ENCODE results near the gene HSD17B1. TPM values are rescaled to one million over a fixed set of nuclear protein-coding genes. Genes with fewer than 3 reads are reported as not detected.

Gene HSD17B1
- total RNA-seq, 3 donors from 2014 or later, result 0.10 to 0.53 (median 0.33) TPM

GRCh38 chr17:42519546-42520491 is 32.9 kb upstream of the HSD17B1 start:
- no peak overlapping the region for H3K4me3 Mint-ChIP-seq
- H3K36me3 Mint-ChIP-seq (ENCODE audit: insufficient read depth), result peaks cover 14% of the 10 kb centered on the region
- ATAC-seq (no peak), DNase-seq (no peak)
- no peaks in the 10 kb centered on the region for H3K9me3 Mint-ChIP-seq
- H3K4me1 Mint-ChIP-seq (ENCODE audit: low read depth), result peaks cover 4% of the 10 kb centered on the region
- no peaks in the 10 kb centered on the region for H3K27me3 Mint-ChIP-seq (ENCODE audit: low read depth)

DNA sequence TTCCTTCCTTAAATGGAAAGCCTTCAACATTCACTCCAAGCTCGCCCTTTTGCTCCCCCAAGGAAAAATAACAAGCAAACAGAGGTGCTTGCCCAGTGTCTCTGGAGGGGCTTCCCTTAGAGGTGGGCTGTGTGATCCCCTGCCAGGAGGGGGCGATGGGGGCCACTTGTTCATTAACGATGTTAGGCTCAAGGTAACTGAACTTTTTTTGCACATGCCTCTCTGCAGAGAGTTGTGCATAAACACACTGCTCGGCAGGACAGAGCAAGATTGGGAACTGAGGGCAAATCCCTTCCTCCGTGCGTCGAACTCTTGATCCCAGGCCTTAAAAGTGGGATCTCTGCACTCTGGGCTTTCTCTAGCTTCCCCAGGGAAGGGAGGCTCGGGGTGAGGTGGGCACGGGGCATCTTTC is 32.2 kb upstream of the HSD17B1 start:
- Mint-ChIP-seq H3K9me3 (no peaks in the 10 kb centered on the region), H3K4me3 (no peak overlapping the region), H3K4me1 (ENCODE audit: low read depth) (peaks cover 4% of the 10 kb centered on the region), H3K27me3 (ENCODE audit: low read depth) (no peaks in the 10 kb centered on the region), H3K36me3 (ENCODE audit: insufficient read depth) (peaks cover 14% of the 10 kb centered on the region)
- ATAC-seq, result no peak
- DNase-seq, result no peak

- Mint-ChIP-seq H3K4me1 (ENCODE audit: low read depth) (peaks cover 4% of the 10 kb centered on the region), H3K4me3 (no peak overlapping the region), H3K27me3 (ENCODE audit: low read depth) (no peaks in the 10 kb centered on the region), H3K36me3 (ENCODE audit: insufficient read depth) (peaks cover 14% of the 10 kb centered on the region), H3K9me3 (no peaks in the 10 kb centered on the region)
- ATAC-seq (peak in 1 of 2 donors; percentile 25), DNase-seq (no peak)
Observed at GRCh38 chr17:42521036-42521435, 31.7 kb upstream of the HSD17B1 start.

- no peak overlapping the region for H3K4me3 Mint-ChIP-seq
- H3K9me3 Mint-ChIP-seq, result no peaks in the 10 kb centered on the region
- H3K36me3 Mint-ChIP-seq (ENCODE audit: insufficient read depth), result peaks cover 14% of the 10 kb centered on the region
- no peak for DNase-seq
- H3K27me3 Mint-ChIP-seq (ENCODE audit: low read depth), result no peaks in the 10 kb centered on the region
- no peak for ATAC-seq
- peaks cover 4% of the 10 kb centered on the region for H3K4me1 Mint-ChIP-seq (ENCODE audit: low read depth)
Observed at GRCh38 chr17:42521666-42522262, 31.0 kb upstream of the HSD17B1 start.

GRCh38 chr17:42522263-42522790 is 30.4 kb upstream of the HSD17B1 start:
- H3K4me3 Mint-ChIP-seq, result no peak overlapping the region
- H3K36me3 Mint-ChIP-seq (ENCODE audit: insufficient read depth), result peaks cover 14% of the 10 kb centered on the region
- ATAC-seq (no peak), DNase-seq (no peak)
- no peaks in the 10 kb centered on the region for H3K9me3 Mint-ChIP-seq
- H3K27me3 Mint-ChIP-seq (ENCODE audit: low read depth), result no peaks in the 10 kb centered on the region
- peaks cover 5% of the 10 kb centered on the region for H3K4me1 Mint-ChIP-seq (ENCODE audit: low read depth)

DNA sequence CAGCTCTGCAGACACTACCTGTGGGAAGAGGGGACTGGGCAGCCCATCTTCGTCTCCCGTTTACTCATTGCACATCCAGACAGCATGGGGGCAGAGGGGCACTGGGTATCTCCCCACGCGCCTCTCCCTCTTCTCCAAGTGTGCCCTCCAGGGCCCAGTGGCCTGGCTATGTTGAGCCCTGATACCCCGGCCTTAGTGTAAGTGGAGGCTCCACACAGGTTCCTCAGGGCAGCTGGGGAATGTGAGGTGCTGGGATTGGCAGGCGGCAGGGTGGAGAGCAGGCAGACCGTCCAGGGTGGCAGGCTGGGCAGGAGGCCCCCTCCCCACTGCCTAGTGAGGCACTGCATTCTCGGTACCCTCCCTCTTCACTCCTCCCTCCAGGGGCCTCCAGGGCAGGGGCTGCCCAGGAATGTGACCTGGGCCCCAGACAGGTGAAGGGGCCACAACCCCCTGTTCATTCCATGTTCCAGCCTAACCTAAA is 29.9 kb upstream of the HSD17B1 start:
- Mint-ChIP-seq H3K9me3 (no peaks in the 10 kb centered on the region), H3K4me1 (ENCODE audit: low read depth) (peaks cover 5% of the 10 kb centered on the region), H3K27me3 (ENCODE audit: low read depth) (no peaks in the 10 kb centered on the region), H3K4me3 (no peak overlapping the region), H3K36me3 (ENCODE audit: insufficient read depth) (peaks cover 14% of the 10 kb centered on the region)
- ATAC-seq (no peak), DNase-seq (no peak)

DNA sequence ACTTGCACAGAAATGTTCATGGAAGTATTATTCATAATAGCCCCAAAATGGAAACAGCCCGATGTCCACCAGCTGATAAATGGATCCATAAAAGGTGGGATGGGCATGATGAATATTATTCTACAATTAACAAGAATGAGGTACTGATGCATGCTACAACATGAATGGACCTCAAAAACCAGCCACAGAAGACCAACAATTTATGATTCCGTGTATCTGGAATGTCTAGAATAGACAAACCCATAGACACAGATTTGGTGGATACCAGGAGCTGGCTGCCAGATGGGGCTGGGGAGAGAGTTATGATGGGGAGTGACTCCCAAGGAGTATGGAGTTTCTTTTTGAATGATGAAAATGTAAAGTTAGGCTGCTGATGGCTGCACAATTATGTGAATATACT is 27.5 kb upstream of the HSD17B1 start:
- DNase-seq (no peak), ATAC-seq (no peak)
- H3K27me3 Mint-ChIP-seq (ENCODE audit: low read depth), result no peaks in the 10 kb centered on the region
- H3K9me3 Mint-ChIP-seq, result no peaks in the 10 kb centered on the region
- peaks cover 16% of the 10 kb centered on the region for H3K4me1 Mint-ChIP-seq (ENCODE audit: low read depth)
- H3K4me3 Mint-ChIP-seq, result no peak overlapping the region
- H3K36me3 Mint-ChIP-seq (ENCODE audit: insufficient read depth), result peaks cover 14% of the 10 kb centered on the region

DNA sequence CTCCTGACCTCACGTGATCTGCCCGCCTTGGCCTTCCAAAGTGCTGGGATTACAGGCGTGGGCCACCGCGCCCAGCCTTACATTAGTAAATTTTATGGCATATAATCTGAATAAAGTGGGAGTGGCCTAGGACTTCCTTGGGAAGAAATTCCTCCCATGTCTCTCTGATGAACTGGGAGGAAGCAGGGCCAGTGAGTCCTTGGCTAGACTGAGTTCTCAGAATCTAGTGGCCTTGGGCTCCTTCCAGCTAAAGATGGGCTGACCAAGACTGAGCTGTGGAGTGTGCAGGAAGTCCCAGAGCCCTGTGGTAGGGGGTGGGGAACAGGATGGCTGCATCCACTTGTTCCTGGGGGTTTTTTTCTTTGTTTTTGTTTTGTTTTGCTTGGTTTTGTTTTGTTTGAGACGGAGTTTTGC is 26.7 kb upstream of the HSD17B1 start:
- no peak overlapping the region for H3K4me3 Mint-ChIP-seq
- peaks cover 12% of the 10 kb centered on the region for H3K36me3 Mint-ChIP-seq (ENCODE audit: insufficient read depth)
- DNase-seq (no peak), ATAC-seq (no peak)
- H3K27me3 Mint-ChIP-seq (ENCODE audit: low read depth), result no peaks in the 10 kb centered on the region
- H3K9me3 Mint-ChIP-seq, result no peaks in the 10 kb centered on the region
- peaks cover 25% of the 10 kb centered on the region for H3K4me1 Mint-ChIP-seq (ENCODE audit: low read depth)

DNA sequence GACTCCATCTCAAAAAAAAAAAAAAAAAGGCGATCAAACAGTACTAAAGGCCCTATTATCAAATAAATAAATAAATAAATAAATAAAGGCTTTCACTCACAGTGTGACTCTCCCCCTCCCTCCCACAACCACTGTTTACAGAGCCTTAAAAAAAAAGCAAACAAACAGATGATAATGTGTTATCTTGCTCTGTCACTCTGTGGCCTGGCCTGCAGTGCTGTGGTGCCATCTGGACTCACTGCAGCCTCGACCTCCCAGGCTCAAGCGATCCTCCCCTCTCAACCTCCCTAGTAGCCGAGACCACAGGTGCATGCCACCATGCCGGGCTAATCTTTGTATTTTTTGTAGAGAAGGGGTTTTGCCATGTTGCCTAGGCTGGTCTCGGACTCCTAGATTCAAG is 24.8 kb upstream of the HSD17B1 start:
- Mint-ChIP-seq H3K9me3 (no peaks in the 10 kb centered on the region), H3K27me3 (ENCODE audit: low read depth) (no peaks in the 10 kb centered on the region), H3K36me3 (ENCODE audit: insufficient read depth) (peaks cover 4% of the 10 kb centered on the region), H3K4me1 (ENCODE audit: low read depth) (peaks cover 33% of the 10 kb centered on the region), H3K4me3 (no peak overlapping the region)
- ATAC-seq (no peak), DNase-seq (no peak)

GRCh38 chr17:42529061-42529460 is 23.7 kb upstream of the HSD17B1 start:
- H3K27me3 Mint-ChIP-seq (ENCODE audit: low read depth), result no peaks in the 10 kb centered on the region
- no peak for DNase-seq
- peaks cover 37% of the 10 kb centered on the region for H3K4me1 Mint-ChIP-seq (ENCODE audit: low read depth)
- no peaks in the 10 kb centered on the region for H3K9me3 Mint-ChIP-seq
- no peak for ATAC-seq
- no peaks in the 10 kb centered on the region for H3K36me3 Mint-ChIP-seq (ENCODE audit: insufficient read depth)
- no peak overlapping the region for H3K4me3 Mint-ChIP-seq

- DNase-seq (no peak), ATAC-seq (no peak)
- no peaks in the 10 kb centered on the region for H3K27me3 Mint-ChIP-seq (ENCODE audit: low read depth)
- H3K4me1 Mint-ChIP-seq (ENCODE audit: low read depth), result peaks cover 43% of the 10 kb centered on the region
- H3K4me3 Mint-ChIP-seq, result no peak overlapping the region
- H3K9me3 Mint-ChIP-seq, result no peaks in the 10 kb centered on the region
- H3K36me3 Mint-ChIP-seq (ENCODE audit: insufficient read depth), result no peaks in the 10 kb centered on the region
Observed at GRCh38 chr17:42530952-42531454, 21.7 kb upstream of the HSD17B1 start.

GRCh38 chr17:42531455-42532354 is 21.0 kb upstream of the HSD17B1 start:
- no peaks in the 10 kb centered on the region for H3K9me3 Mint-ChIP-seq
- H3K36me3 Mint-ChIP-seq (ENCODE audit: insufficient read depth), result no peaks in the 10 kb centered on the region
- H3K4me3 Mint-ChIP-seq, result peak overlapping the region; percentile 73
- peaks cover 45% of the 10 kb centered on the region for H3K4me1 Mint-ChIP-seq (ENCODE audit: low read depth)
- DNase-seq, result peak; percentile 32
- peak; percentile 42 to 47 for ATAC-seq
- no peaks in the 10 kb centered on the region for H3K27me3 Mint-ChIP-seq (ENCODE audit: low read depth)

DNA sequence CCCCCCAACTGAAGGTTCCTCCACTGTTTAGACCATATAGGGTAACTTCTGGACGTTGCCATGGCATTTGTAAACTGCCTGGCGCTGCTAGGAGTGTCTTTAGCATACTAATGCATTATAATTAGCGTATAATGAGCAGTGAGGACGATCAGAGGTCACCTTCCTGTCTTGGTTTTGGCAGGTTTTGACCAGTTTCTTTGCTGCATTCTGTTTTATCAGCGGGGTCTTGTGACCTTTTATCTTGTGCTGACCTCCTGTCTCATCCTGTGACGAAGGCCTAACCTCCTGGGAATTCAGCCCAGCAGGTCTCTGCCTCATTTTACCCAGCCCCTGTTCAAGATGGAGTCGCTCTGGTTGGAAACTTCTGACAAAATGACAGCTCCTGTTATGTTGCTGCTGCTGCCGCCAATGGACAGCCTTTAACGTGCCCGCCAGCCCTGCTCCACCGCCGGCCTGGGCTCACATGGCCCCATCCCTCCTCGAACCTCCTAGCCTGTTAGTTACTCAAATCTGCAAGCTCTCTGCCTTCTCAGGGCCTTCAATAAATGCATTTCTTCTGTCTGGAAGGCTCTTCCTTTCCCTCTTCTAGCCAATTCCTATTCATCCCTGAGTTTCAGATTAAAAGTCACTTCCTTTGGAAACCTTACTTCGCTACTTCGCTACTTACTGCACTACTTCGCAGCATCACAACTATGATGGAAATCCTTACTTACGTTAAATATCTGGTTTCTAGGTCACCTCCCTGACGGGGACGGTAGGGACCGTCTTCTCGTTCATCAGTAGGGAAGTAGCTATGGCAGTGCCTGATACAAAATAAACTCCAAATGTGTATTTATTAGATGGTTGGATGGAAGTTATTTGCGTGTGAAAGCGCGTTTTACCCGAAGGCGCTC is 17.3 kb upstream of the HSD17B1 start:
- Mint-ChIP-seq H3K27me3 (ENCODE audit: low read depth) (no peaks in the 10 kb centered on the region), H3K9me3 (no peaks in the 10 kb centered on the region), H3K4me1 (ENCODE audit: low read depth) (peaks cover 38% of the 10 kb centered on the region), H3K4me3 (peak overlapping the region; percentile 82), H3K36me3 (ENCODE audit: insufficient read depth) (peaks cover 5% of the 10 kb centered on the region)
- DNase-seq, result no peak
- ATAC-seq, result peak in 1 of 2 donors; percentile 0
